GM23338 (cell line): ENCODE results near the gene SCN1B. TPM values are rescaled to one million over a fixed set of nuclear protein-coding genes. Genes with fewer than 3 reads are reported as not detected.

Source experiments
- ATAC-seq: fragments of 200-7000 bp; cut with Tn5 transposase; 3 replicates; pipeline ENCODE4 v1.9.1; 2020
- DNase-seq: peaks from one replicate; pipeline ENCODE4 v3.0.0-alpha.2; 2015; ENCODE audit warnings: low spot score
- H2AFZ ChIP-seq: fragments of 200-600 bp; sonication (generic); 2 replicates; pipeline ENCODE4 v1.8.0; 2016; ENCODE audit warnings: antibody characterized with exemption, mild to moderate bottlenecking, moderate library complexity
- H3F3A ChIP-seq: fragments of 200-600 bp; sonication (generic); replicated peaks from 2 replicates; pipeline ENCODE4 v1.8.0; 2017; ENCODE audit warnings: antibody characterized with exemption, mixed run types, low read depth
- H3K27ac ChIP-seq: fragments of 200-600 bp; sonication (generic); 2 replicates; pipeline ENCODE4 v1.6.1; 2016; ENCODE audit warnings: low read depth
- H3K27me3 ChIP-seq: fragments of 200-600 bp; sonication (generic); 2 replicates; pipeline ENCODE4 v1.8.0; 2016; ENCODE audit warnings: mild to moderate bottlenecking, mixed run types, moderate library complexity; ENCODE audit not compliant: insufficient read depth
- H3K36me3 ChIP-seq: fragments of 200-600 bp; sonication (generic); 2 replicates; pipeline ENCODE4 v1.8.0; 2016; ENCODE audit warnings: mild to moderate bottlenecking; ENCODE audit not compliant: insufficient read depth
- H3K4me1 ChIP-seq: fragments of 200-600 bp; sonication (generic); 2 replicates; pipeline ENCODE4 v1.8.0; 2016; ENCODE audit warnings: mild to moderate bottlenecking, moderate library complexity; ENCODE audit not compliant: insufficient read depth
- H3K4me2 ChIP-seq: fragments of 200-600 bp; sonication (generic); 2 replicates; pipeline ENCODE4 v1.7.1; 2017; ENCODE audit warnings: mixed run types
- H3K4me3 ChIP-seq: fragments of 200-600 bp; sonication (generic); 2 replicates; pipeline ENCODE4 v1.6.1; 2016; ENCODE audit warnings: mixed run types
- H3K79me2 ChIP-seq: fragments of 200-600 bp; sonication (generic); replicated peaks from 2 replicates; pipeline ENCODE4 v1.8.0; 2017; ENCODE audit warnings: mild to moderate bottlenecking; ENCODE audit not compliant: insufficient read depth
- H3K9me2 ChIP-seq: fragments of 200-600 bp; sonication (generic); 2 replicates; pipeline ENCODE4 v1.8.0; 2017; ENCODE audit not compliant: insufficient read depth
- H4K20me1 ChIP-seq: fragments of 200-600 bp; sonication (generic); replicated peaks from 2 replicates; pipeline ENCODE4 v1.8.0; 2017; ENCODE audit warnings: mild to moderate bottlenecking; ENCODE audit not compliant: insufficient read depth
- H3K27ac Mint-ChIP-seq: 2 replicates; pipeline ENCODE4 v1.8.0; 2020; ENCODE audit warnings: inconsistent platforms, mild to moderate bottlenecking, moderate library complexity, mixed read lengths
- H3K27me3 Mint-ChIP-seq: 3 replicates; pipeline ENCODE4 v1.8.0; 2022; ENCODE audit warnings: low read depth, mild to moderate bottlenecking, moderate library complexity, mixed read lengths, inconsistent platforms; ENCODE audit not compliant: insufficient read depth, poor library complexity
- H3K36me3 Mint-ChIP-seq: 3 replicates; pipeline ENCODE4 v1.8.0; 2021; ENCODE audit warnings: low read depth, mild to moderate bottlenecking, inconsistent platforms, moderate library complexity, mixed read lengths
- H3K4me1 Mint-ChIP-seq: 3 replicates; pipeline ENCODE4 v1.8.0; 2020; ENCODE audit warnings: mild to moderate bottlenecking, inconsistent platforms, mixed read lengths
- H3K4me3 Mint-ChIP-seq: 3 replicates; pipeline ENCODE4 v1.8.0; 2021; ENCODE audit warnings: moderate library complexity, mild to moderate bottlenecking, inconsistent platforms, mixed read lengths
- H3K9me3 Mint-ChIP-seq: 3 replicates; pipeline ENCODE4 v1.8.0; 2020; ENCODE audit warnings: moderate library complexity, mild to moderate bottlenecking, inconsistent platforms, mixed read lengths
- CREB1 ChIP-seq: fragments of 250-450 bp; sonication (Bioruptor Pico); IDR thresholded peaks from 2 replicates; pipeline ENCODE4 v1.5.0; 2020; ENCODE audit warnings: low read depth, mild to moderate bottlenecking, moderate library complexity
- JUNB ChIP-seq: IDR thresholded peaks from one replicate; pipeline ENCODE4 v1.6.1; 2016; ENCODE audit warnings: antibody characterized with exemption; ENCODE audit not compliant: unreplicated experiment
- NANOG ChIP-seq: IDR thresholded peaks from 2 replicates; pipeline ENCODE4 v1.6.1; 2016; ENCODE audit warnings: antibody characterized with exemption, borderline replicate concordance
- POLR2AphosphoS5 ChIP-seq: IDR thresholded peaks from 2 replicates; pipeline ENCODE4 v1.6.1; 2016; ENCODE audit warnings: antibody characterized with exemption, low read depth
- polyA plus RNA-seq: library from polyadenylated mRNA; unstranded; fragments of >200 nt; fragmentation: Nextera tagmentation; extraction: Ambion mirVana; gene quantifications from 2 replicates; pipeline ENCODE4 v1.2.1, GENCODE V29; 2016
- total RNA-seq: library from RNA; depleted of rRNA; stranded (reverse); fragments of >200 nt; shearing (Covaris generic); gene quantifications from 2 replicates; pipeline ENCODE4 v1.2.3, GENCODE V29; 2014
- TF ChIP-seq, protein P1 (sequence below): fragments of 250-450 bp; sonication (Bioruptor Pico); IDR thresholded peaks from 2 replicates; pipeline ENCODE4 v1.5.0; 2020; ENCODE audit warnings: mild to moderate bottlenecking, moderate library complexity
- TF ChIP-seq, protein P2 (sequence below), 2 experiments: fragments of 200-600 bp in 1 of 2; sonication (generic) in 1 of 2; conservative IDR thresholded peaks; 2 replicates each; pipeline versions ENCODE4 v1.5.1 to v1.6.1; 2016 to 2017; ENCODE audit warnings: antibody characterized with exemption in 2 of 2, low read depth in 2 of 2, mild to moderate bottlenecking in 2 of 2, moderate library complexity in 1 of 2

SCN1B gene
- total and polyA plus RNA-seq, 2 experiments from 2014 or later: 1.7 to 4.8 TPM

DNA sequence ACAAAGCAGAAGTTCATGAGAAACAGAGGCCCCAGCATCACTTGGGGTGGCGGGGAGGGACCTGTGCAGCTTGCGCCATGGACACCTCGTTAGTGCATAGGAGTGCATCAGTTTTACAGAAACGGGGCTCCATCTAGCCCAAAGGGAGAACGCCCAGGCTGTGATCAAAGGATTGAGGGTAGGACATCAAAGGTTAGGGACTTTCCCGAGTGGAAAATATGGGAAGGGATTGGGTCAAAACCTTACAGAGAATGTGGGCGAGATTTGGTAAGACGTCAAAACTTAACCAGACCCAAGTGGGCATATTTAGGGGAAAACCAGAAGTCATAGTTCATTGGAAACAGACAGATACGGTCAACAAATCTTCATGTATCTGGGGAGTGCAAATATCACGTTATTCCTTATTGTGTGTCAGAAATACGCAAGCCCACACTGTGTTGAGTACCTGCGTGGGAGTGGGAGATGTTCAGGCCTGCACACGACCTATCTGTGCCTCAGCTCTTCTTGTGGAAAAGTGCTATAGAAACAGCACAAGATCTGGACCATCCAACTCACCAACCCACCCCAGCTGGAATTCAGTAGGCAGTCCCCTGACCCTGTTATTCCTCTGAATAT is 39.6 kb upstream of the SCN1B start (continued):
- TF ChIP-seq, protein P1, sequence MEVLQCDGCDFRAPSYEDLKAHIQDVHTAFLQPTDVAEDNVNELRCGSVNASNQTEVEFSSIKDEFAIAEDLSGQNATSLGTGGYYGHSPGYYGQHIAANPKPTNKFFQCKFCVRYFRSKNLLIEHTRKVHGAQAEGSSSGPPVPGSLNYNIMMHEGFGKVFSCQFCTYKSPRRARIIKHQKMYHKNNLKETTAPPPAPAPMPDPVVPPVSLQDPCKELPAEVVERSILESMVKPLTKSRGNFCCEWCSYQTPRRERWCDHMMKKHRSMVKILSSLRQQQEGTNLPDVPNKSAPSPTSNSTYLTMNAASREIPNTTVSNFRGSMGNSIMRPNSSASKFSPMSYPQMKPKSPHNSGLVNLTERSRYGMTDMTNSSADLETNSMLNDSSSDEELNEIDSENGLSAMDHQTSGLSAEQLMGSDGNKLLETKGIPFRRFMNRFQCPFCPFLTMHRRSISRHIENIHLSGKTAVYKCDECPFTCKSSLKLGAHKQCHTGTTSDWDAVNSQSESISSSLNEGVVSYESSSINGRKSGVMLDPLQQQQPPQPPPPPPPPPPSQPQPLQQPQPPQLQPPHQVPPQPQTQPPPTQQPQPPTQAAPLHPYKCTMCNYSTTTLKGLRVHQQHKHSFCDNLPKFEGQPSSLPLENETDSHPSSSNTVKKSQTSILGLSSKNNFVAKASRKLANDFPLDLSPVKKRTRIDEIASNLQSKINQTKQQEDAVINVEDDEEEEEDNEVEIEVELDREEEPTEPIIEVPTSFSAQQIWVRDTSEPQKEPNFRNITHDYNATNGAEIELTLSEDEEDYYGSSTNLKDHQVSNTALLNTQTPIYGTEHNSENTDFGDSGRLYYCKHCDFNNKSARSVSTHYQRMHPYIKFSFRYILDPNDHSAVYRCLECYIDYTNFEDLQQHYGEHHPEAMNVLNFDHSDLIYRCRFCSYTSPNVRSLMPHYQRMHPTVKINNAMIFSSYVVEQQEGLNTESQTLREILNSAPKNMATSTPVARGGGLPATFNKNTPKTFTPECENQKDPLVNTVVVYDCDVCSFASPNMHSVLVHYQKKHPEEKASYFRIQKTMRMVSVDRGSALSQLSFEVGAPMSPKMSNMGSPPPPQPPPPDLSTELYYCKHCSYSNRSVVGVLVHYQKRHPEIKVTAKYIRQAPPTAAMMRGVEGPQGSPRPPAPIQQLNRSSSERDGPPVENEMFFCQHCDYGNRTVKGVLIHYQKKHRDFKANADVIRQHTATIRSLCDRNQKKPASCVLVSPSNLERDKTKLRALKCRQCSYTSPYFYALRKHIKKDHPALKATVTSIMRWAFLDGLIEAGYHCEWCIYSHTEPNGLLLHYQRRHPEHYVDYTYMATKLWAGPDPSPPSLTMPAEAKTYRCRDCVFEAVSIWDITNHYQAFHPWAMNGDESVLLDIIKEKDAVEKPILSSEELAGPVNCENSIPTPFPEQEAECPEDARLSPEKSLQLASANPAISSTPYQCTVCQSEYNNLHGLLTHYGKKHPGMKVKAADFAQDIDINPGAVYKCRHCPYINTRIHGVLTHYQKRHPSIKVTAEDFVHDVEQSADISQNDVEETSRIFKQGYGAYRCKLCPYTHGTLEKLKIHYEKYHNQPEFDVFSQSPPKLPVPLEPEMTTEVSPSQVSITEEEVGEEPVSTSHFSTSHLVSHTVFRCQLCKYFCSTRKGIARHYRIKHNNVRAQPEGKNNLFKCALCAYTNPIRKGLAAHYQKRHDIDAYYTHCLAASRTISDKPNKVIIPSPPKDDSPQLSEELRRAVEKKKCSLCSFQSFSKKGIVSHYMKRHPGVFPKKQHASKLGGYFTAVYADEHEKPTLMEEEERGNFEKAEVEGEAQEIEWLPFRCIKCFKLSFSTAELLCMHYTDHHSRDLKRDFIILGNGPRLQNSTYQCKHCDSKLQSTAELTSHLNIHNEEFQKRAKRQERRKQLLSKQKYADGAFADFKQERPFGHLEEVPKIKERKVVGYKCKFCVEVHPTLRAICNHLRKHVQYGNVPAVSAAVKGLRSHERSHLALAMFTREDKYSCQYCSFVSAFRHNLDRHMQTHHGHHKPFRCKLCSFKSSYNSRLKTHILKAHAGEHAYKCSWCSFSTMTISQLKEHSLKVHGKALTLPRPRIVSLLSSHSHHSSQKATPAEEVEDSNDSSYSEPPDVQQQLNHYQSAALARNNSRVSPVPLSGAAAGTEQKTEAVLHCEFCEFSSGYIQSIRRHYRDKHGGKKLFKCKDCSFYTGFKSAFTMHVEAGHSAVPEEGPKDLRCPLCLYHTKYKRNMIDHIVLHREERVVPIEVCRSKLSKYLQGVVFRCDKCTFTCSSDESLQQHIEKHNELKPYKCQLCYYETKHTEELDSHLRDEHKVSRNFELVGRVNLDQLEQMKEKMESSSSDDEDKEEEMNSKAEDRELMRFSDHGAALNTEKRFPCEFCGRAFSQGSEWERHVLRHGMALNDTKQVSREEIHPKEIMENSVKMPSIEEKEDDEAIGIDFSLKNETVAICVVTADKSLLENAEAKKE (CRISPR knock-in tag): no peak
- TF ChIP-seq CREB1 (CRISPR knock-in tag) (no peak), NANOG (no peak)

DNA sequence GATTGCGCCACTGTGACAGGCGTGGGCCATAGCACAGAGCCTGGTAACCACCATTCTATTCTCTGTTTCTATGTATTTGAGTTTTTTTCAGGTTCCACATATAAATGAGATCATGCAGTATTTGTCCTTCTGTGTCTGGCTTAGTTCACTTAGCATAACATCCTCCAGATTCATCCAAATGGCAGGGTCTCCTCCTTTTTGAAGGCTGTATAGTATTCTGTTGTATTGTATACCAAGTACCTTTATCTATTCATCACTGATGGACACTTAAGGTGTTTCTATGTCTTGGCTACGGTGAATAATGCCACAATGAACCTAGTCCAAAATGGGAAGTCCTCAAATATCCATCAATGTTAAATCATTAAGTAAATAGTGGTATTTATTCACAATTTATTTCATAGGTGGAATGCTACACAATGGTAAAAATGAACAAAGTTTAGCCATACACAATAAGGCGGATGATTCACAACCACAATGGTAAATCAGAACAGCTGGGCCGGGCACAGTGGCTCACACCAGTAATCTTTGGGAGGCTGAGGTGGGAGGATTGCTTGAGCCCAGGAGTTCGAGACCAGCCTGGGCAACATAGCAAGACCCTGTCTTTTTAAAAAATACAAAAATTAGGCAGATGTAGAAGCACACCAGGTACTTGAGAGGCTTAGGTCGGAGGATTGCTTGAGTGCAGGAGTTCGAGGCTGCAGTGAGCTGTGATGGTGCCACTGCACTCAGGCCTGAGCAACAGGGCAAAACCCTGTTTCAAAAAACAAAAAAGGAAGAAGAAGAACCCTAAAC is 38.5 kb upstream of the SCN1B start:
- DNase-seq: no peak
- Histone ChIP-seq H3K4me3 (no peak overlapping the region), H3K27ac (no peak overlapping the region), H4K20me1 (no peaks in the 10 kb centered on the region), H3K4me2 (no peak overlapping the region), H3K4me1 (peaks cover 6% of the 10 kb centered on the region), H3K79me2 (no peaks in the 10 kb centered on the region), H3K27me3 (no peaks in the 10 kb centered on the region), H3K36me3 (no peaks in the 10 kb centered on the region), H2AFZ (no peak overlapping the region), H3K9me2 (no peaks in the 10 kb centered on the region), H3F3A (peaks cover 7% of the 10 kb centered on the region; the same call in 1 of the 2 replicates)
- no peak for ATAC-seq
- Mint-ChIP-seq H3K4me1 (peaks cover 6% of the 10 kb centered on the region), H3K36me3 (no peaks in the 10 kb centered on the region), H3K27ac (no peak overlapping the region), H3K27me3 (peaks cover 8% of the 10 kb centered on the region), H3K9me3 (peaks cover 14% of the 10 kb centered on the region), H3K4me3 (no peak overlapping the region)
- TF ChIP-seq JUNB (no peak), POLR2AphosphoS5 (no peak)
- TF ChIP-seq, protein P1 (CRISPR knock-in tag): no peak
- TF ChIP-seq, protein P2, sequence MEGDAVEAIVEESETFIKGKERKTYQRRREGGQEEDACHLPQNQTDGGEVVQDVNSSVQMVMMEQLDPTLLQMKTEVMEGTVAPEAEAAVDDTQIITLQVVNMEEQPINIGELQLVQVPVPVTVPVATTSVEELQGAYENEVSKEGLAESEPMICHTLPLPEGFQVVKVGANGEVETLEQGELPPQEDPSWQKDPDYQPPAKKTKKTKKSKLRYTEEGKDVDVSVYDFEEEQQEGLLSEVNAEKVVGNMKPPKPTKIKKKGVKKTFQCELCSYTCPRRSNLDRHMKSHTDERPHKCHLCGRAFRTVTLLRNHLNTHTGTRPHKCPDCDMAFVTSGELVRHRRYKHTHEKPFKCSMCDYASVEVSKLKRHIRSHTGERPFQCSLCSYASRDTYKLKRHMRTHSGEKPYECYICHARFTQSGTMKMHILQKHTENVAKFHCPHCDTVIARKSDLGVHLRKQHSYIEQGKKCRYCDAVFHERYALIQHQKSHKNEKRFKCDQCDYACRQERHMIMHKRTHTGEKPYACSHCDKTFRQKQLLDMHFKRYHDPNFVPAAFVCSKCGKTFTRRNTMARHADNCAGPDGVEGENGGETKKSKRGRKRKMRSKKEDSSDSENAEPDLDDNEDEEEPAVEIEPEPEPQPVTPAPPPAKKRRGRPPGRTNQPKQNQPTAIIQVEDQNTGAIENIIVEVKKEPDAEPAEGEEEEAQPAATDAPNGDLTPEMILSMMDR (conservative IDR thresholded peaks at IDR 0.05; ENCODE audit: low read depth in 2 of 2): no peak
